ENCODE measurements around the gene HS3ST4.
A peak's percentile ranks its signal among the peaks of the same experiment; 100 is the strongest.

Gene HS3ST4

DNA sequence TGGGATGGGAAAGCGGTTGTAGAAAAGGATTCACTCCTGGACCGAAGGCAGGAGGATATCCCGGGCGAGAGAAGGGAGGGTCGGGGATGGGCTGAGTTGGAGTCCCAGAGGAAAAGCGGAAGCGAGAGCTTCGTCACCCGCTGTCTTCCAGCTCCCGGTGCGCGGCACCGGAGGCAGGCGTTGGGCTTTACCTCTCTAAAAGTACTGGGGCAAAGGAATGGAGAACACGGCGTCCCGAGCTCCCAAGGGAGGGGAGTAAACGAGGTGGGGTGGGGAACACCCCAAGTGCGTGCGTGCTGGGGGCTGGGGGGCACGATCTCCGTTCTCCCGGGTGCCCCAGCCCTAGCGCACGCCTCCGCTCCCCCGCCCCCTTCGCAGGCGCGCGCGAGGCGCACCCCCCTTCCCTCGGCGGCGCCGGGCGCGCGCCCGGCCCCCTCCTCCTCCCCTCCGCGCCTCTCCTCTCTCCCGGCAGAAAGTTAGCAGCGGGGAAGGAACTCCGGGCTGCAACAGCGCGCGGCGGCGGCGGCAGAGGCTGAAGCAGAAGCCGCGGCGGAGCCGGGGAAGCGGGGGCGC is at the start of gene HS3ST4:
TSS of gene HS3ST4 (plus strand) at position 441 of the 573 bp plus-strand sequence.
- peak; percentile 31 for DNase-seq

DNA sequence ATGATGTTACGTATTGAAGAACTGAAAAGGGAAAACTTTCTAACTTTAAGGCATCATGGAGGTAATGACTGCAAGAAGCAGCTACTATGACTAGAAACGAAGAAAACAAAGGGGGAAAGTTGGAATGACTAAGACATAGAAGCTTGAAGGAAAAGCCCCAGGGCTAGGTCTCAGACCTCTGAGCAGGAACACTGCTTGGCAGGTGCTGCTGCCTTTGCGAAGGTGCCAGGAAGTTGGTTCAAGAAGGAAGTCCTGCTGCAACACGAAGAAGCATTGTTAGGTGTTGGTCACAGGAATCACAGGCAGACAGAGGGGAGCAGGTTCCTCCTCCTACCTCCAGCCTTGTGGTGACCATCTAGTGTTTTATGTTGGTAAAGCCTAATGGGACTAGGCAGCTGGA is 48.1 kb upstream of the HS3ST4 start:
- DNase-seq: no peak

DNA sequence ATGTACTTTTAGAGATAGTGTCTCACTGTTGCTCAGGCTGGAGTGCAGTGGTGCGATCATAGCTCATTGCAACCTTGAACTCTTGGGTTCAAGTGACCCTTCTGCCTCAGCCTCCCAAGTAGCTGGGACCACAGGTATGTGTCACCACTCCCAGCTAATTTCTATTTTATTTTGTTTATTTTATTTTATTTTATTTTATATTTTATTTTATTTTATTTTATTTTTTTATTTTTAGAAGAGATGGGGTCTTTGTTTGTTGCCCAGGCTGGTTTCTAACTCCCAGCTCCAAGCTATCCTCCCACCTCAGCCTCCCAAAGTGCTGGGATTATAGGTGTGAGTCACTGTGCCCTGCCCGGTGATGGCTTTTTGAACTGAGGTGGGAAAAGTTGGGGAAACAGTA is 35.1 kb upstream of the HS3ST4 start:
- no peak for DNase-seq

DNA sequence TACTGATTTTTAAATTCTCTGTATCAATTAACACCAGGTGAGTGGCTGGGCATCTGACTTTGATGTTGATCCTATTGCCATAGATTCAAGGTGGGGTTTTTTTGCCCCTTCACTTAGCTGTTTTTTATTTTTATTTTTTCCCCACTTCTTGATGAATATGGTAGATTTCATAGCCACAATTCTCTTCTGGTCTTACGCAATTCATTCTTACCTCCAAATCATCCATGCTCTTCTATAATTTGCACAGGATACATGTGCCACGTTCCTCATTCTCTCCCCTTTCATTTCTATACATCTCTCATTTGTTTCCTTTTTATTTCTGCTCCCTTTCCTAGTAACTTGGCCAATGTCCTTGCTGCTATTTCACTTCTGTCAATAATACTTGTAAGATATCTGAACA is 14.9 kb upstream of the HS3ST4 start:
- DNase-seq: no peak

DNA sequence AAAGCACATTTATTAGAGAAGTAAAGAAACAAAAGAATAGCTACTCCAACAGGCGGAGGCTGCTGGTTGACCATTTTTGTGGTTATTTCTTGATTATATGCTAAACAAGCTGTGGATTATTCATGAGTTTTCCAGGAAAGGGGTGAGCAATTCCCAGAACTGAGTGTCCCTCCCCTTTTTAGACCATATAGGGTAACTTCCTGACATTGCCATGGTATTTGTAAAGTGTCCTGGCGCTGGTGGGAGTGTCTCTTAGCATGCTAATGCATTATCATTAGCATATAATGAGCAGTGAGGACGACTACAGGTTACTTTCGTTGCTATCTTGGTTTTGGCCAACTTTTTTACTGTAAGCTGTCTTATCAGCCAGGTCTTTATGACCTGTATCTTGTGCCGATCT is 12.2 kb upstream of the HS3ST4 start:
- no peak for DNase-seq

- no peak for DNase-seq
These were observed 2.5 kb upstream of the HS3ST4 start for GRCh38 chr16:25689137-25689836.

GRCh38 chr16:25690552-25691143 is 1.1 kb upstream of the HS3ST4 start:
- peak; percentile 14 for DNase-seq

GRCh38 chr16:25692351-25692741 is 587 bp downstream of the HS3ST4 start:
- no peak for DNase-seq

DNA sequence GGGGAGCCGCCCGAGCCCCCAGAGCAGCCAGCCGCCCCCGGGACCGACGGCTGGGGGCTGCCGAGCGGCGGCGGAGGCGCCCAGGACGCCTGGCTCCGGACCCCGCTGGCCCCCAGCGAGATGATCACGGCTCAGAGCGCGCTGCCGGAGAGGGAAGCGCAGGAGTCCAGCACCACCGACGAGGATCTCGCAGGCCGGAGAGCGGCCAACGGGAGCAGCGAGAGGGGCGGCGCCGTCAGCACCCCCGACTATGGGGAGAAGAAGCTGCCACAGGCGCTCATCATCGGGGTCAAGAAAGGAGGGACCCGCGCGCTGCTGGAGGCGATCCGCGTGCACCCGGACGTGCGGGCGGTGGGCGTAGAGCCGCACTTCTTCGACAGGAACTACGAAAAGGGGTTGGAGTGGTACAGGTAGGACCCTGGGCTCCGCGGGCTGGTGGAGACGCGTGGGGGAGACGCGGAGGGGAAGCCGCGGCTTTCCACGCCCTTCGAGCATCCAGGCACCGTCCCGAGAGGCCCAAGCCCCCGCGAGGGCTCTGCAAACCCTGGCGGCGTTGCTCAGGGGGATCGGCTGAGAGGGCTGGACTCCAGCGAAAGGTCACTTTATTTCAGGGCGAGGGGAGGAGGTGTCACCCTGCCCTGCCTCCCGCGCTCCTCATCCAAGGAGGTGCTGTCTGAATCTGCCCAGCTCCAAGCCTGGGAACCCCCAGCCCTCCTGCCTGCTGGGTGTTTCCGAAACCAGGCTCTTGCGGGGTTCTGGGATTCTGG is 1.2 kb downstream of the HS3ST4 start:
- peak; percentile 13 for DNase-seq

DNA sequence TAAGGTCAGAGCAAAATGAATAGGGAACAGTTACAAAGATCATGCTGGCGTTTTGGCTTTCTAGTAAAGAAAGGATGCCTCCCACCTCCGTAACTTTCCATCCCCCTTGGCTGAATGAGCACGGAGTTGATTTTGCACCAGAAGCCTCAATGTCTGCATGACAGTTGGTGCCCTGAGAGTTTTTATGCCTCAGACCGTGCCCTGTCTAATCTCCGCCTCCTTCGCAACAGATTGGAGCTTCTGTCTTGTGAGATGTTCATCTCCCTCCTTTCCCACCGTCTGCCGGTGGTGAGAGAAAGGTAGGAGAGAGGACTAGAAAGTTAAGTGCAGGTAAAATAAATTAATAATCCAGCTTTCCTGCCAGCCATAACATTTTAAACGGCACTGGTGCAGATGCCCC is 1.9 kb downstream of the HS3ST4 start:
- DNase-seq: peak; percentile 44

DNA sequence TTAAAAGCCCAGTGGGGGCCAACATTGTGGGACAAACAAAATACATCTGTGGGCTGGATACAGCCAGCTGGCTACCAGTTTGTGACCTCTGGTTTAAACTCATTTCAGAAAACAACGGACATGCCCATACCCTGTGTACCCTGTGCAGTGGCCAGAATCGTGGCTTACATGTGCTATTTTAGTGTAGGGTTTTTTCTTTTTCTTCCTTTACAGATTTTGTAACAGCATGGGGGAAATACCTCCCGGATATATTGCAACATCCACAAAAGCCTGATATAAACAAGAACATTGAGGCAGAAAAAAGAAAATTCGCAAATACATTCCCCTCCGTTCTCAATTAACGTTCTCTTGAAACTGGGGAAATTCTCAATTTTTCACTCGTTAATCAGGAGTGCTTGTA is 7.3 kb downstream of the HS3ST4 start:
- DNase-seq: no peak

- no peak for DNase-seq
These were observed 8.8 kb downstream of the HS3ST4 start for GRCh38 chr16:25700547-25700946.

DNA sequence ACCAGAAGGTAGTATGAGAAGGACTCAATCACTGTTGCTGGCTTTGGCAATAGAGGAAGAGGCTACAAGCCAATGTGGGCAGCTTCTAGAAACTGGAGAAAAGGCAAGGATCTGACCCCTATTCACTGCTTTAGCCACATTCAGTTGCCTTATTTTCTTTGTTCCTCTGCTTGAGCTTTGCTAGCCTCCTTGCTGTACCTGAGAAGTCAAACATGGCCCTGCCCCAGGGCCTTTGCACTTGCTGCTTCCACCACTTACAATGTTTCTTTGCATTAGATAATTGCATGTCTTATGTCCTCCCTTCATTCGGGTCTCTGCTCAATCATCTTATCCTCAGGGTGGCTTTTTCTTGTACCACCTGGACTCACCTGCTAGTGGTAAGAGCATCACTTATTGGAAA is 15.8 kb downstream of the HS3ST4 start:
- DNase-seq: no peak

DNA sequence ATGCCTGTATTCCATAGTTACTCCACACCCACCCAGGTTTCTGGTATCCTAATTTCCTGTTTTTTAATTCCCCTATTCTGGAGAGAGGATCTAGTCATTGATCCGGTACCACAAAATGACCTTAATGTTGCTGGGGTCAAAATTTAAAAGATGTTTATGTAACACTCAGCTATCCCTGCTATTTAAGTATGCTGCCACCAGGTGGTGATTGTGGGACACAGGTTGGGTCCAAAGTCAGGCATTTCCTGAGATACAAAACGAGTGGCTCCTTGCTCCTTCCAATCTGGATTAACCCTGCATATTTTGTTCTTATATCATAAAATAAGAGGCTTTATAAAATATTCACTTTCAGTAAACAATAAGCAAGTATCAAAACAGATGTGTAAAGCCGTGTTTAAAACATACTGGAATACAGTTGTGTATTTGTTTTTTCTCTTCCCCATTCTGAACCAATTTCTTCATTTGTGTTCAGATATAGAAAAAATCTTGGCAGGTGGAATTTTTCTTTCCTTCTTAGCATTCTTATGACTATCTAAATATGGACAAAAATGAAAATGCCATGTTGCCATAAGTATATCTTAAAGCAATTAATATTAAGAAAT is 16.3 kb downstream of the HS3ST4 start:
- DNase-seq: peak; percentile 77

DNA sequence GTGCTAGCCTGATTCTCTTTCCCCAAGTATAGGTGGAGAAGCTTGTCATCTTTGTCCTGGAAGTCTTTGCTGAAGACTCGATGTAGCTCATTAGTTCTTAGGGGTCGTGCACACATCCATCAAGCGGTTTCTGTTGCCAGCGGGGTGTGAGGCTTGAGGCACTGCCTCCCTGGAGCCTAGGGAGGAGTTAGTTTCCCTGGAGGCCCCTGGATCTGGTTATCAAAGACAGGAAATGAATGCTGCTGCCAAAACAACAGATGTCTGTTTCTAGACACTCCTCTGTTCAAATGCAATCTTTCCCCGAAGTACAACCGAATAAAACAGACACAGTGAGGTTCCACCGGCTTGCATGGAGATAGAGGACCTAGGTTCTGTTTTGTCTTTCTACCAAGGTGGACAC is 17.5 kb downstream of the HS3ST4 start:
- peak; percentile 47 for DNase-seq

DNA sequence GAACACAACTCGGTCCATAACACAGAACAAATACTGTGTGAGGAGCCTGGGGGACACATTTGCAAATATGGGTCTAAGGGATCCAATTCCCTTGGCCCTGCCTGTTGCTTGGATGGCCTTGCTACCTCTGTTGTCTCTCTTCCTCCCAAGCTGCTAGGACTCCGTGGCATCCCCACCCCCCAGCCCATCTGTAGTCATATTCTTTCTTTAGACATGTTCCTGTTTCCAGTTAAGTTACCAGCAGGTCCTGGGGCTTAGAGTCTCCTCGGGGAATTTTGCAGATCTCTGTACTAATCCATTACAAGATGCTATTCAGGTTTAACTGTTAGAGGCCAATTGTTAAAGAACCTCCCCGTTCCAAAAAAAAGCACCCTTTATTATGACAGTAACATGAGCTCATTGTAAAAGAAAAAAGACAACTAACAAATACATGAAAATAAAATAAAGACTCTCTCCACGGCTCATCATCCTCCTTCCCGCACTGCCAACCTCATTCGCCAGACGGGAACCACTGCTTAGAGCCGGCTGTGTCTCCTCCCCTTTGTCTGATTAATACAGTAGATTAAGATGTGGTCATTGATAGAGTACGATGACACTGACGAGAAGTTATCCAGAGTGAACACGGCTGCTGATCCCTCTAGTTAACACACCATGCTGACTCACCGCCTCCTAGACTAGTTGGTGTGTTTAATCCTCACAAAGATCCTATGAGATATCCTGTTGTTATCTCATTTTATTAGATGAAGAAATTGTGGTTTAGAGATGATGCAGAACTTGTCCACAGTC is 22.2 kb downstream of the HS3ST4 start:
- DNase-seq: peak; percentile 95

DNA sequence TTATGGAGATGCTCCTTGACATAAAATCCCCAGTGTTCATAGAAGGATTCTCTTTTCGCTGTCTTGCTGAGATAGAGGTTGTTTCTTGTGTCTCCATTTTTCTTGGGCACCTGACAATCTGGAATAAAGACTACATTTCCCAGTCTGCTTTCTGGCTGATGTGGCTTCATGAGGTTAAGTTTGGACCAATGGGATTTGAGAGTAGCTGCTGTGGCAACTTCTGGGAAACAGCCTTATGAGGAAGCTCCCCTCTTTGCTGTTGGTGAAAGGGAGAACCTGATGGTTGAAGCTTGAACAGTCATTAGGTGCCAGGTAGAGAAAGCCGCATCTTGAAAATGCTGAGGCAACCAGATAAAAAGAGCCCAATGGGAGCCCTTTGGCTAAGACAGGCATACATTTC is 24.4 kb downstream of the HS3ST4 start:
- DNase-seq: peak; percentile 35

DNA sequence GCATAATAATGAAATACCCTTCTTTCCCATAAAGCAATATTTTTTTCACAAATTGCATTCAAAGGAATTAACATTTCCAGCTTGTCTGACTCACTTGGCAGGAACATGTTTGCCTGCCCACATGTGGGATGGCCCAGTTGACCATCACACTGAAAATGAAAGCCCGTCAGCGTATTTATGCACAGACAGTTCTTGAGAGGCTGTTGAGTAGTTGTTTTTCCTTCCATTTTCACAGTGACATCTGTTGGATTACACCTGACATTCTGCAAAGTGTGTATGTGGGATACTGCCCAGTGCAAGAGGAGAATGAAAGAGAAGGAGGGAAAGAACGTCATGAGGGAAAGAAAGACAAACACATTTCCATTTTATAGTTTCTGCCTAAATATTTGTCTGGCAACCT is 29.7 kb downstream of the HS3ST4 start:
- DNase-seq: no peak

GRCh38 chr16:25726430-25727098 is 34.8 kb downstream of the HS3ST4 start:
- no peak for DNase-seq

GRCh38 chr16:25729188-25729915 is 37.6 kb downstream of the HS3ST4 start:
- DNase-seq: no peak

DNA sequence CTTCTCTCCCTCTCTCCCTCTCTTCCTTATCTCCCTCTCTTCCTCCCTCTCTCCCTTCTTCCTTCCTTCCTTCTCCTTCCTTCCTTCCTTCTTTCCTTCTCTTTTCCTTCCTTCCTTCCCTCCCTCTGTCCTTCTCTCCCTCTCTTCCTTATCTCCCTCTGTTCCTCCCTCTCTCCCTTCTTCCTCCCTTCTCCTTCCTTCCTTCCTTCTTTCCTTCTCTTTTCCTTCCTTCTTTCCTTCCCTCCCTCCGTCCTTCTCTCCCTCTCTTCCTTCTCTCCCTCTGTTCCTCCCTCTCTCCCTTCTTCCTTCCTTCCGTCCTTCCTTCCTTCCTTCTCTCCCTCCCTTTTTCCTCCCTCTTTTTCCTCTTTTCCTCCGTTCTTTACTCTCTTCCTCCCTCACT is 38.6 kb downstream of the HS3ST4 start:
- no peak for DNase-seq

Measured in NCI-H82 (cell line).